Omental fat pad (tissue), 4 donors: ENCODE measurements around the gene SLC45A2. TPM values are rescaled to one million over a fixed set of nuclear protein-coding genes. Genes with fewer than 3 reads are reported as not detected.

ENCODE experiments used
- ATAC-seq: fragments of 150-250 bp; one replicate; pipeline ENCODE4 v1.9.1; 2016; ENCODE audit warnings: mild to moderate bottlenecking, moderate library complexity; ENCODE audit not compliant: low FRiP score
- DNase-seq: peaks from one replicate; pipeline ENCODE4 v3.0.0-alpha.2; 2019; ENCODE audit warnings: low spot score
- CTCF ChIP-seq, 3 donors: fragments of 450-650 bp; IDR thresholded peaks; one replicate each; pipeline ENCODE4 v1.5.1; 2016 to 2017; ENCODE audit warnings: antibody characterized with exemption in 3 of 3, mild to moderate bottlenecking in 3 of 3, moderate library complexity in 2 of 3
- total RNA-seq, 4 donors: library from RNA; depleted of rRNA; stranded (reverse); fragments of >200 nt; gene quantifications; one replicate each; pipeline ENCODE4 v1.1.0, GENCODE V29; 2016

The SLC45A2 gene
- total RNA-seq, 4 donors from 2014 or later, result 0.19 TPM; not detected in 3

GRCh38 chr5:33937017-33937706, 47.3 kb downstream of the SLC45A2 start:
- ATAC-seq (no peak), DNase-seq (no peak)
- no peak for TF ChIP-seq CTCF (IDR thresholded peaks at IDR 0.05)

- no peak for ATAC-seq
- TF ChIP-seq CTCF (IDR thresholded peaks at IDR 0.05), result no peak
- DNase-seq, result no peak
These were observed 48.0 kb downstream of the SLC45A2 start, which contains the start of gene RXFP3 for GRCh38 chr5:33936381-33937016. TSS of gene RXFP3 (plus strand) at chr5:33936386. CDS start at chr5:33936741, 355 bp downstream.

- DNase-seq (peak; percentile 42), ATAC-seq (peak; percentile 28)
- TF ChIP-seq CTCF (IDR thresholded peaks at IDR 0.05), result no peak
These were observed 48.5 kb downstream of the SLC45A2 start for GRCh38 chr5:33936004-33936380.

GRCh38 chr5:33934176-33934575, 50.3 kb downstream of the SLC45A2 start:
- DNase-seq (no peak), ATAC-seq (no peak)
- no peak for TF ChIP-seq CTCF (IDR thresholded peaks at IDR 0.05)

GRCh38 chr5:33933723-33934169, 50.7 kb downstream of the SLC45A2 start:
- DNase-seq, result no peak
- no peak for TF ChIP-seq CTCF (IDR thresholded peaks at IDR 0.05)
- no peak for ATAC-seq

- ATAC-seq (no peak), DNase-seq (no peak)
- no peak for TF ChIP-seq CTCF (IDR thresholded peaks at IDR 0.05)
These were observed 53.4 kb downstream of the SLC45A2 start for GRCh38 chr5:33931136-33931535.
